Right lobe of liver (tissue), 6 donors: ENCODE data around the gene TMEM218. TPM values are rescaled to one million over a fixed set of nuclear protein-coding genes. Genes with fewer than 3 reads are reported as not detected.

Experiments
- ATAC-seq, 4 donors: fragments of 200-7000 bp; cut with Tn5 transposase; one replicate each; pipeline ENCODE4 v1.9.1; 2020; ENCODE audit warnings: mild to moderate bottlenecking in 4 of 4, moderate library complexity in 4 of 4
- DNase-seq, 3 donors: peaks; one replicate each; pipeline ENCODE4 v3.0.0-alpha.2; 2020
- H3K27ac ChIP-seq, 3 donors: fragments of 200-600 bp; one replicate each; pipeline ENCODE4 v1.8.0; 2022
- H3K27me3 ChIP-seq, 2 donors: fragments of 200-600 bp; one replicate each; pipeline ENCODE4 v1.8.0; 2022
- H3K36me3 ChIP-seq, 4 donors: fragments of 200-600 bp; sonication (generic) in 1 of 4; one replicate each; pipeline versions ENCODE4 v1.5.1 to v1.8.0; 2017 to 2022; ENCODE audit warnings: control low read depth in 1 of 4
- H3K4me1 ChIP-seq, 4 donors: fragments of 200-600 bp; sonication (generic) in 1 of 4; one replicate each; pipeline versions ENCODE4 v1.5.1 to v1.8.0; 2017 to 2022; ENCODE audit warnings: control low read depth in 1 of 4
- H3K4me3 ChIP-seq, 3 donors: fragments of 200-600 bp; one replicate each; pipeline ENCODE4 v1.8.0; 2022
- H3K9me3 ChIP-seq, 4 donors: fragments of 200-600 bp; sonication (generic) in 1 of 4; one replicate each; pipeline versions ENCODE4 v1.5.1 to v1.8.0; 2017 to 2022; ENCODE audit warnings: control low read depth in 1 of 4
- POLR2A ChIP-seq: fragments of 450-650 bp; IDR thresholded peaks from one replicate; pipeline ENCODE4 v1.6.1; 2017; ENCODE audit warnings: antibody characterized with exemption, mild to moderate bottlenecking
- WGBS: methylation state at CpG from one replicate; pipeline ENCODE4 v1.1.6; 2018; ENCODE audit warnings: low coverage, low lambda C conversion rate; ENCODE audit not compliant: insufficient coverage; ENCODE audit errors: missing lambda C conversion rate; 5-methylcytosine and 5-hydroxymethylcytosine counted together
- intact Hi-C, 2 donors: fragments of 100-400 bp; cut with DNase I; formaldehyde crosslinking; loops; one replicate each; pipeline versions ENCODE4 v1.11.2 to v1.14.1; 2022
- total RNA-seq, 6 experiments: library from RNA; depleted of rRNA in 2 of 6; stranded (reverse); fragments of >200 nt in 2 of 6; fragmentation: NEBNext Ultra II Directional in 3 of 6; extraction: Animal tissue kit (Norgen Biotek cat#: 25700) in 3 of 6; gene quantifications; one replicate each; pipeline versions ENCODE4 v1.1.0 to v1.2.4, GENCODE V29; 2016 to 2023
- TF ChIP-seq, protein P1 (sequence below), 4 donors: fragments of 200-600 bp in 3 of 4; fragments of 450-650 bp in 1 of 4; IDR thresholded peaks; one replicate each; pipeline versions ENCODE4 v1.5.1 to v1.8.0; 2016 to 2022; ENCODE audit warnings: antibody characterized with exemption in 4 of 4, mild to moderate bottlenecking in 2 of 4
- donor health status: DM: no; HTN: yes; CAD: no.
- donor health status: DM: no; HTN: no; CAD: no.
- donor health status: DM: no; HTN: no; CAD: no.
- donor health status: DM: no; HTN: yes; CAD: no.
- donor health status: DM: no; HTN: yes; CAD: no.

TMEM218 gene
- total RNA-seq, 6 experiments from 2014 or later = 7.4 to 13.5 (median 10.5) TPM

DNA sequence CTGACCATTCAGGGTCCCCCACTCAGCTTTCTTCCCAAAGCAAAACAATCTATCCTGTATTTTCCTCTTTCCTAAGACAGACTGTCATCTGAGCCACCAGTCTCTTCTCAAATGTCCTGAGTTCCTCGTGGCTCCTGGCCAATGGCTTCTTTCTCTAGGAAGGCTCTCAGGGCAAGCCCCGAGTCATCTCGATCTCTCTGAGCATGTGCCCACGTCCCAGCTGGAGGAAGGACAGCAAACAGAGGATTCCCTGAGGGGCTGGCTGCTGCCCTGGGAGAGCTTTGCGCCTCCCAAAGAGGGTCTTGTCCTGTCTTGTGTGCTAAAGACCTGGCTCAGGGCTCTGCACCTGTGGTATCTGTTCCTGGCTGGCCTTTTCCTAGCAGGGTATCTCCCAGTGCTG lies 40.0 kb downstream of the TMEM218 start:
- Histone ChIP-seq H3K27me3 (no peaks in the 10 kb centered on the region), H3K9me3 (no peaks in the 10 kb centered on the region), H3K27ac (peak overlapping the region in 2 of 3 donors; percentile 26 to 47), H3K4me1 (peaks cover 0 to 3% (median 0%) of the 10 kb centered on the region in 4 donors), H3K4me3 (no peak overlapping the region), H3K36me3 (no peaks in the 10 kb centered on the region)
- ATAC-seq = peak in 1 of 4 donors; percentile 21
- peak in 1 of 3 donors; percentile 27 for DNase-seq
- 54% methylated on average over 4 of the region's 5 CpGs for WGBS
- intact Hi-C loops = no loop called here
- TF ChIP-seq, protein P1, sequence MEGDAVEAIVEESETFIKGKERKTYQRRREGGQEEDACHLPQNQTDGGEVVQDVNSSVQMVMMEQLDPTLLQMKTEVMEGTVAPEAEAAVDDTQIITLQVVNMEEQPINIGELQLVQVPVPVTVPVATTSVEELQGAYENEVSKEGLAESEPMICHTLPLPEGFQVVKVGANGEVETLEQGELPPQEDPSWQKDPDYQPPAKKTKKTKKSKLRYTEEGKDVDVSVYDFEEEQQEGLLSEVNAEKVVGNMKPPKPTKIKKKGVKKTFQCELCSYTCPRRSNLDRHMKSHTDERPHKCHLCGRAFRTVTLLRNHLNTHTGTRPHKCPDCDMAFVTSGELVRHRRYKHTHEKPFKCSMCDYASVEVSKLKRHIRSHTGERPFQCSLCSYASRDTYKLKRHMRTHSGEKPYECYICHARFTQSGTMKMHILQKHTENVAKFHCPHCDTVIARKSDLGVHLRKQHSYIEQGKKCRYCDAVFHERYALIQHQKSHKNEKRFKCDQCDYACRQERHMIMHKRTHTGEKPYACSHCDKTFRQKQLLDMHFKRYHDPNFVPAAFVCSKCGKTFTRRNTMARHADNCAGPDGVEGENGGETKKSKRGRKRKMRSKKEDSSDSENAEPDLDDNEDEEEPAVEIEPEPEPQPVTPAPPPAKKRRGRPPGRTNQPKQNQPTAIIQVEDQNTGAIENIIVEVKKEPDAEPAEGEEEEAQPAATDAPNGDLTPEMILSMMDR (IDR thresholded peaks at IDR 0.05) = no peak
- no peak for TF ChIP-seq POLR2A

DNA sequence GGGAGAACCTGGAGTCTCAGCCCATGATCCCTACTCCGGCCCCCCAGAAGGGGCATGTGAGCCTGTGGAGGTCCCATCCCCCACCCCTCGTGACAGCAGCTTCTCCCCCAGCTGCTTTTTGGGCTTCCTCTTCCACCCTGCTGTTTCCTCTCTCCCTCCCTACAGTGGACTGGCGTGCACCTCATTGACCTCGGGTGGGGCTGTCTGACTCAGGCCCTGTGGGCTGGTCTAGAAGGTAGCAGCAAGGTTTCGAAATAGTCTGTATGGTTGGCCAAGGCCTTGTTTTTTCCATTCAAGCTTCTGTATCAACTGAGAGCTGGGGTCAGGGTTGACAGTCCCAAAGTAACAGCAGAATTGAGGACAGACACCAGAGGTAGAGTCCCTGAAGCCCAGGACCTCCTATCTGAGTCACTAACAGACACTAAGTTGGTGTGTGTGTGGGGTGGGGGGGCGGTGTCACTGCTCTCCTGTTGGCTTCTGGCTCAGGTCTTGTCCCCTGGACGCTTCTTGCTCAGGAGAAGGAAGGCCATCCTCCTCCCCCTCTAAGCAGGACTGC lies 40.6 kb downstream of the TMEM218 start:
- Histone ChIP-seq H3K4me3 (no peak overlapping the region), H3K4me1 (peaks cover 0 to 3% (median 0%) of the 10 kb centered on the region in 4 donors), H3K27ac (peak overlapping the region in 2 of 3 donors; percentile 42 to 47), H3K27me3 (no peaks in the 10 kb centered on the region), H3K36me3 (no peaks in the 10 kb centered on the region), H3K9me3 (no peaks in the 10 kb centered on the region)
- 28% methylated on average over 5 of the region's 7 CpGs for WGBS
- intact Hi-C loops = no loop called here
- DNase-seq = peak; percentile 71 to 87 (median 78)
- ATAC-seq = peak; percentile 74 to 93 (median 85)
- no peak for TF ChIP-seq POLR2A
- TF ChIP-seq, protein P1 (IDR thresholded peaks at IDR 0.05) = no peak

DNA sequence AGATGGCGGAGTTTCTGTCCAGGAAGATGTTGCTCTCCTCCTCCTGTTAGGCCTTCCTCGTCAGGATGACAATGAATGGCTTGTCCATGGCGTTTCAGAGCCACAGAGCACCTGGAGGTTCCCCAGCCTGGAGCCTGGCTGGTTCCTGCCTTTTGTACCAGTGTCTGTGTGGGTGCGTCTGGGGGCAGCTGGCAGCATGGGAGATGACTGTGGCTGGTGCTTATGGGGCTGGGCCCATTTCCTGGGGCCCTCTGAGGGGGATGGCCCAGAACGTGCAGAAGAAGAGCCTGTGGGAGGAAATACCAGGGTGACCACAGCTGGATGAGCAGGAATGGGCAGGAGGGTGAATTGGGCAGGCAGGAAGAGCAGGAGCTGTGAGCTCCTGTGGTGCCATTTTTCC lies 41.6 kb downstream of the TMEM218 start:
- intact Hi-C loops = no loop called here
- no peaks in the 10 kb centered on the region for H3K27me3 ChIP-seq
- peak overlapping the region in 2 of 3 donors; percentile 38 to 42 for H3K27ac ChIP-seq
- H3K36me3 ChIP-seq = no peaks in the 10 kb centered on the region
- peaks cover 0 to 3% (median 0%) of the 10 kb centered on the region in 4 donors for H3K4me1 ChIP-seq
- no peak for DNase-seq
- TF ChIP-seq POLR2A = no peak
- TF ChIP-seq, protein P1 (IDR thresholded peaks at IDR 0.05) = no peak
- no peaks in the 10 kb centered on the region for H3K9me3 ChIP-seq
- WGBS = 33% methylated on average over 1 of the region's 5 CpGs
- no peak for ATAC-seq
- no peak overlapping the region for H3K4me3 ChIP-seq

DNA sequence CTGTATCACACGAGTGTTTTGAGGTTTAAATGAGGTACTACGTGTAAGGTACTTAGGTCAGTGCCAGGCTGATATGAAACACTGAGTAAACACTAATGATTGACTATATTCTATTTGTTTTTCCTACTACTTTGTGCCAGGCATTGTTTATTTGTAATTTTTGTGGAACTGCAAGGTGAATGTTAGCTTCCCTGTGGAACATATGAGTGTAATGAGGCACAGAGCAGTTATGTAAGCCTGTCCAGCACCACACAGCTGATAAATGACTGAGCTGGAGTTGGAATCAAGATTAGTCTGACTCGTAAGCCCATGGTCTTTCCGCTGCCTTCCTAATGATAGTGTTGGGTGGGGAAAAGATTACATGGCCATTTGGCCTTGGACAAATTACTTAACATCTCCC lies 42.4 kb downstream of the TMEM218 start:
- H3K4me1 ChIP-seq = peaks cover 0 to 3% (median 0%) of the 10 kb centered on the region in 4 donors
- 52% methylated on average over 4 of the region's 4 CpGs for WGBS
- no peak overlapping the region for H3K27ac ChIP-seq
- peak in 1 of 4 donors; percentile 10 for ATAC-seq
- no peaks in the 10 kb centered on the region for H3K27me3 ChIP-seq
- DNase-seq = no peak
- no peaks in the 10 kb centered on the region for H3K36me3 ChIP-seq
- no peak overlapping the region for H3K4me3 ChIP-seq
- intact Hi-C loops = no loop called here
- no peaks in the 10 kb centered on the region for H3K9me3 ChIP-seq
- no peak for TF ChIP-seq POLR2A
- TF ChIP-seq, protein P1 (IDR thresholded peaks at IDR 0.05) = no peak
